Activated naive CD8-positive, alpha-beta T cell treated with anti-CD3 and anti-CD28 coated beads, Interleukin-2, amount 50 U/mL, for 16 hours (primary cell): Measurements from ENCODE around the gene NAT9.

Experiments used
- DNase-seq: peaks from one replicate; pipeline ENCODE4 v3.0.0-alpha.2; 2020; ENCODE audit warnings: low read depth, low spot score

NAT9 gene

DNA sequence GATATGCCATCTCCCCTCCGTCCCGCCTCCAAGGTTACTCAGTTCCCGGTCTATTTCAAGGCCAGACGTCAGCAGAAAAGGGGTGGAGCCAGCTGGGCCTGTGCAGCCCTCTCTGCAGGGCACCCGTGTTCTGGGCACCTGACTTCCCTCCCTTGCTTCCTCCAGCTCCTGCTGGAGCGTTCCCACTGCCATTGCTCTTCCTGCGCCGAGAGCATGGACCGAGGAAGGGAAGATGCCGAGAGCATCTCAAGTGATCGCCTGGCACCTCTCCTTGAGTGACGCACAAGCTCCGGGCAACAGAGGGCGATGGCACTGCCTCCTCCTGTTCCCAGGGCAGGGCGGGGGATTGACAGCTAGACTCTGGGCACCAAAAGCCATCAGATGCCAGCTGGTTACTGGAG, 29.4 kb upstream of the NAT9 start:
- DNase-seq: no peak

DNA sequence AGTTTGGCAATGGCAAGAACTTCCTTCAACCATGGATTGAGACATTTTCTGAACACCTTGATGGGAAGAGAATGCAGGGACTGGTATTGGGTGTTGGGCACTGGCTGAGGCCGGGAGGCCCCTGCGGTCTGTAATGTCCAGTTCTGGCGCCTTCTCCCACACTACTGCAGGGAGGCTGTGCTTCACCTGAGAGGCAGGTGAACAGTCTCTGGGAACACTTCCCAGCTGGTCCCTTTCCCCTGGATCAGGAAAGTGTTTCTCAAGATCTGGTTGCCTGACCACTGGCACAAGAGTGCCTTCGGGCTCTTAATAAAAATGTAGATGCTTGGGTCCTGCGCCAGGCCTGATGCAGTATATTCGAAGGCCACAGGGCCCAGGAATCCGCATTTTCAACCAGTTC, 28.5 kb upstream of the NAT9 start:
- DNase-seq: no peak

DNA sequence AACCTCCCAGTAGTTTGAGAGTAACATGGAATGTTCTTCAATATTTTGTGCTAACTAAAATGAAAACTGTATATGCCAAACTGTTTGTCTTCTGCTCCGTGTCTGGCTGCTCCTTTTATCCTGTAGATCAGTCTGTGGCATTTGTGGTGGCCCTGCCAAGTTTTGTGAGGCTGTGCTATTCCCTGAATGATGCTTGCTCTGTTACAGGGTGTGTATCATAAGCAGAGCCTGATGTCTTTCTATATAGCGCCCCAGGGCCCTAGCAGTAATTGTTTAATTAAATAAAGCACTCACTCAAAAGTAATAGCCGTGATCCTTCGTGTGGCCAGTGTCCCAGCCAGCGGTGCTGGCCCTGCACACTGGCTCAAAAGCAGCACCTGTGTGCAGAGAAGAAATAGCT, 27.8 kb upstream of the NAT9 start:
- no peak for DNase-seq

DNA sequence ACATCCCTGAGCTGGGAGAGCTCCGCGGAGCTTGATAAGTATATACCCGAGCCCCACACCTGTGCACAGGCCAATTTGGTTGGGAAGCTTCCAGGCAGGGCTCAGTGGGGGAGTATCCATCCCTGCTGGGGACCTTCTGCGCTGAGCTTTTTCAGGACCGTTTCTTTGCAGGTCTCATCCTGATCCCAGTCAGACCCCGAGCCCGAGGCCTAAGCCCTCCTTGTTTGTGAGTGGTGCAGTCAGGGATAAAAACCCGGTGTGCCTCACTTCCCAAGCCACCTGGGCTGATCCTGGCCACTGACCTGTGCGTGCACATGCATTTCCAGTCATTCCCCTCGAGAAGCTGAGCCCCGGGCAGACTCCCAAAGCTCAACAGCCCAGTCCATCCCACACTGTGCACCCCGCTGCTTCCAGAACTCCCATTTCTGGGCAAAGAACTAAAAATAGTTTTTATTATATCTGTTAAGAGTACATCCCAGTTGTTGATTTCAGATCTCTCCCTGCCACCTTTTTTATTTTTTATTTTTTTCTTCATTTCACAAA, 27.3 kb upstream of the NAT9 start:
- DNase-seq: no peak

DNA sequence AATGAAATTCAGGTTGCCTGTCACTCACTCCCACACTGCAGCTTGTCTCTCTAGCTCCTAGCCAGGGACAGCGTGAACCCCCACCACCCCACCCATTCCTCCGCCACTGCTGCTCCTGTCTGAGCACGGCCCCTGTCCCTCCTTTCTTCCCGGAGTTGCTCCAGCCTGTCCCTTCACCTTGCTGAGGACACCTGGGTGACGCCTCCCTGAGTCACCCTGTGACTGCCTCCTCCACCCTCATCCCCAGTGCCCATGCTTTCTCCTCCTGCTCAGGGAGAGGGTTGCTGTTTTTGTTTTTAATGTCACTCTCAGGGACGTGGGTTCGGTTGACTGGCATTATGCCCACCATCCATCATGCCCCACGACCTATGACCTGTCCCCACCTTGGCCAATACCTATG, 25.8 kb upstream of the NAT9 start:
- no peak for DNase-seq

DNA sequence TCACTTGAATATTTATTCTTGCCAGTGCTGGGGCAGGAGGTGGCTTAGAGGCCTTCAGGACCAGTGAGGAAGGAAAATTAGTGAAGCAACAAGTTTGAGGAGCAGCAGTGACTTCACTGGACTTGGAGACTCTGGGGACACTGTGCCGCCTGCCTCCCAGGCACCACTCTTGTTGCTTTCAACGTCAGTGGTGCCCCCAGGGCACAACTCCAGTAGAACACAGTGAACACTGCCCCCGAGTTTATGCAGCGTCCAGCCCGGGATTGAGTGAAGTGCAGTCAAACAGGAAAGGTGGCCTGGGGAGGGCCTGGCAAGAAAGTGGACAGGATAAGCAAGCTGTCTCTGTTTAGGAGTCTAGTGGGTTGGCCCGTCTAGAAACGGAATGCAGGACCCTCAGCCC, 24.4 kb upstream of the NAT9 start:
- no peak for DNase-seq

DNA sequence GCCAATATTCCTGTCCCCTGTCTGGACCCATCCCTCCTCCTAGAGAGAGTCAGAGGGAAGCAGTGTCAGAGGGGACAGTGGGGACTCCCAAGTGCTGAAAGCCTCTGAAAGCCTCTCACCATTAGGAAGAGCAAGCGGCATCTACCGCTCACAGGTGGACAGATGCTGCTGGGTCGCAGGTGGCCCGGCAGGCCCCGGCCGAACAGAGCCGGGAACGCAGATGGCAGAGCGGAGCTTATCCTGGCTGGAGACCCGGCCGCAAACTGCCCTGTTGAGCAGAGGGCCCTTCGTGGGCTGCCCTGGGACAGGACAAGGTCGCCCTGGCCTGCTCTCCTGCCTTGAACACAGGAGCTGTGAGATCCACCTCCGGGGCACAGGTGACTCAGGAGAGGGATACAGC, 23.0 kb upstream of the NAT9 start:
- DNase-seq: no peak

DNA sequence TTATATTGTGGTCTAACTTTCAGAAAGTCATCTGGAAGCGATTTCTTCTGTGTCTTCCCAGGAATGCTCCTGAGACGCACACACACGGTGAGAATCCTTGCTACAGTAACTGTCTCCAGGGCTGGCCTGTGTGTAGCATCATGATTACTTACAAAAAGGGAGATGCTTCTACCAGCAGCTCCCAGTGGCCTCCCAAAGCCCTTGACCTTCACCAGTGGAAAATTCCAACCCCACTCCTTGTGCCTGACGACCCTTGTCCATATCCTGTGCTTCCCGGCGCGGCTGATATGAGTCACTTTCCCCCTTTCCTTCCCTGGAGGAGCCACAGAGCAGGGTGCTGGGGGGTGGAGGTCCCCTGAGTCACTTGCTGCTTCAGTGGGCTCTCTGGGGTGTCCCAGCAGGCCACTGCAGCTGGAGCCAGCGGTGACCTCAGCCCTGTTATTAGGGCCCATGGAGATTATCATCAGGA, 22.1 kb upstream of the NAT9 start:
- DNase-seq: no peak

DNA sequence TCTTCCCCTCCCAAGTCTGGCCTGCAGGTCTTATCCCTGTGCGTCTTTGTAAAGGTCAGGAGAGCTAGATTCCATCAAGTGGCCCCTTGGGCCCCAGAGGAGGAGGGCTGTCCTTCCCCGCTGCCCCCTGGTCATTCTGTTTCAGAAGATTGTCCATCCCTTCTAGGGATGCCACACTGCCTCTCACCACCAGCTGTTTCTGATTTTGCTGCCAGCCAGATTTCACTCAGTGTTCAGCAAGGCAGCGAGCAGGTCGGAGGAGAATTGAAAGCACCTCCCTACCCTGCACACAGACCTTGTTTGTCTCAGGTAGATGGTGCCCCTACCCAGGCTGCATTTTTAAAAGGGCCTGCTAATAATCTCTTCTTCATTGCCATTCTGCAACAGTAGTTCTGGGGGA, 21.7 kb upstream of the NAT9 start:
- no peak for DNase-seq

DNA sequence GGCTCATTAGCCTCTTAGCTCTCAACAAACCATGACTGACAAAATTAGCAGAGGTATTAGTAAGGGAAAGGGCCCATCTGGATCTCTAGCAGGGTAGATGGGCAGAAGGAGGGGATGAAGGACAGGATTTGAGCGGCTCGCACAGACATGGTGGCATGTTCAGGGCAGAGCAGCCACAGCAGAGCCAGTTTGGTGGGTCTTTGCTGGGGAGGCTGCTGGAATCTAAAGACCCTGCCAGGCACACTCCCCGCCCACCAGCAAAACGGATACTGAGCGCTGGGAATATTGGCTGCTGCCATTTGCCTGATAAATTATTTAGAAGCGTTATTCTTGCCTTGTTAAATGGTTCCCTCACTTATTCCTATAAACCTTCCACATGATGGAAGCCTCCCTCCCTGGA, 20.7 kb upstream of the NAT9 start:
- DNase-seq: no peak

DNA sequence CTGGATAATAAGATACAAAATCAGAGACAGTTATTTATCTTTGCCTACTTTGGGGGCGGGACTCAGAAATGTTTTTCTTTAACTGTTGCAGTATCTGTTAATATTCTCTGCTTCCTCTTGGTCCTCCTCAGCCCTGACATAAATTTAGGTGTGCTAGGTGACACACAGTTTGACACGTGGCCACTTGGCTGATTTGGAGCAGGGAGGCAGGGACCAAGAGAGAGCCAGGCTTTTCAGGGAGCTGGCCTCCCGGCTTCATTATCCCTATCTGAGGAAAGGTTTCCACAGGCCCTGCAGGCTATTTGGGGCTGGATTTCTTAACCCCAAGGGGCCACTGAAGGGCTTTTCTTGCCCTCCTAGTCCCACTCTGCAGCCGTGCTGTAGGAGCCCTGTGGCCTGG, 20.1 kb upstream of the NAT9 start:
- DNase-seq: no peak

DNA sequence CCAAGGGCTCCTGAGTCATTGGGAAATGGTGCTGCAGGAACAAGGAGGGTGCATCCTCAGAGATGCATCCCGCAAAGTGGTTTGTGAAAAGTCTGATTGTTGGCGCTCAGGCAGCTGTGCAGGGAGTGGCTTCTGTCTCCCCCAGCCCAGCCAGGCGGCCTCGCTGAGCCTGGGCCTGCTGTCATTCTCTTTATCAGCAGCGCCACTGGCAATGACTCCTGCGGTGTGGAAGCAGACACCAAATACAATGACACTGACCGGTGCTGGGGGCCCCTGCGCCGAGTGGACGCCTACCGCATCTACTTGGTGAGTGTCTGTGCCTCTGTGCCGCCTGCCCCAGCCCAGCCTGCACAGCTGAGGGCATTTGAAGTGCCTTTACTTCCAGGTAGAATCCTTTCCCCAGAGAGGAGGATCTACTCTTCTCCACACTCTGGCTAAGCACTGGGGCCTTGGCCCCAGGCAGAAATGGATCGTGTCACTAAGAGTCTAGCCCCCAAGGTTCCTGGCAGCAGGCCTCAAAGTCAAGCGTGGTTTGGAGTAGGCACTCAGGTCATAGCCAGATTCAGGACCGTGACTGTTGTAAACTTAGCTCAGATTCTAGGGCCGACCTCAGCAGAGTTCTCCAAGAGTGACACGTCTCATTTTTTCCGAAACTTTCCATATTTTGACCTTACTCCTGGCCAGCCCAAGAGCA, 19.3 kb upstream of the NAT9 start:
- DNase-seq: no peak

DNA sequence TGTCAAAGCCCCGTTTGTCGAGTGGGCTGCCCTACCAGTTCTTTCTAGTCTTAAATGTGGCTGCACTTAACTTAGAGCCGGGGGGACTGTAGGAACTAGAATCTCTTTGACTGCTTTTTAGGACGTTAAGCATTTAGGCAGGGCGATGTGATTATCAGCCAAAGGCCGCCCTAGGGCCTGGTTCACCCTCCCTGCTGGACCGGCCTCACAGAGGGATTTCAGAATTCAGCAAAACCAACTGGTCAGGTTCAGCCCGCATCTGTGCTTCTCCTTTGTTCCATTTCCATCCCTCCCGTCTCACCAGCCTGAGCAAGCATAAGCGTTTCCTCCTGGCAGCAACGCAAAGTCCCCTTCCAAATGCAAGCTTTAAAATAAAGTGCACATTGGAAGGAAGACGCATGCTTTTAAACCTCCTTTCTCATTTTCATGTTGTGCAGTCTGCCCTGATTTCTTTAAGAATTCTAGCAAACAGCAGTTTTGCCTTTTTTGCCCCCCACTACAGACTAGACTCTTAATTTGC, 16.5 kb upstream of the NAT9 start:
- DNase-seq: no peak

DNA sequence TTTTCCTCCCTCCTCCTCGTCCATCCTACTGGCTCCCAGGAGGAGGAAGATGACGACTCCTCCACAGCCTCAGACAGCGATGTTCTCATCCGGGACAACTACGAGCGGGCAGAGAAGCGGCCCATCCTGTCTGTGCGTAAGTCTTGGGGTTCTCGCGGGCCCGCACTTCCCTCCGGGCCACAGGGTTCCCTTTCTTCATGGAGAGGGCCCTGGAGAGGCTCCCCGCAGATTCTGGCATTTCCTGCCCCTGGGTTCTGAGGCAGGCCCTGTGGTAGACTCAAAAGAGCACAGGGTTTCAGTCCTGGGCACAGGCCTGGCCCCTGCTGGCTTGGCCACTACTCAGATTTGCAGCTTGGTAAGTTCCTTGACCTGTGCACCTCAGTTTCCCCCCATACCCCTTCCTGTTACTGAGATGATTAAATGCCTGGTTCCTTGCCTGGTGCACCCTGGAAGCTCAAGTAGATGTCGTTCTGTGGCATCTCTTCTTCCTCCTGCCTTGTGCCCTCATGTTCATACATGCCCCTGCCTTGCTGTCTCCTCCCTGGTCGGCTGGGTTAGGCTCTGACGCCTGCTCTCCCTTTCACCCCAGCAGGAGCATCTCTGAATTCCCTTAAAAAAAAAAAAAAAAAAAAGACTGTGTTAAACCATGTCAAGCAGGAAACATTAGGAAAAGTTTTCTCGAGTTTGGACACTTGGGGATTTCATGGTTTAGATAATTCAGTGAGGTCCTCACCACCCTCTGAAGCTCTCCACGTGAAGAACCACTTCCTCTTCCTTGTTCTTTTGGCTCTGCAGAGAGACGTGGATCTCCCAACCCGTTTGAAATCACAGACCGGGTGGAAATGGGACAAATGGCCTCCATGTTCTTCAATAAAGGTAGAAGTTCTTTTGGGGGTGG, 14.3 kb upstream of the NAT9 start:
- no peak for DNase-seq

DNA sequence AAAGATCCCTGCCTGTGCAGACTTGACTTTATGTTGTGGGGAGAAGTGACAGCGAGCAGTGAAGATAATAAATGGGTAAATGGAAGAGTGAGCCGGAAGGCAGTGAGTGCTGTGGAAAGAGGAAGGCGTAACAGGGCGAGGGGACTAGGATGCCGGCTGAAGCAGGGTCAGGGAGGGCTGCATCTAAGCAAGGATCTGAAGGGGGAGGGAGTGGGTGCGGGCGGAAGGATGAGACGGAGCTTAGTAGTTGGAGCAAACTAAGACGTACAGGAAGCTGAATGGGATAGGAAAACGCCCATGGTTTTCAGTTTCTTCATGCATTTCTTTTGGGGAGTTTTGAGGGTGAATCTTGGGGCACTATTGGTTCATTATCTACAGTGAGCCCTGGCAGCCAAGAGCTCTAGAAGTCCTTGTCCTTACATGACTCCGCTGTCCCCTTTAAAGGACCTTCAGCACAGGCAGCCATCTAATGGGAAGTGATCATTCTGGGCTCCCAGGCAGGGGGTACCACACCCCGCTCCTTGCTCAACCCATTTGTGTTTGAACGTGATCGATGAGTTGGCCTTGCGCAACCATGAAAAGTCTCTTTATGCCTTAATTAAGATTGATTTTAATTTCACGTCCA, 10.4 kb upstream of the NAT9 start:
- DNase-seq: no peak

DNA sequence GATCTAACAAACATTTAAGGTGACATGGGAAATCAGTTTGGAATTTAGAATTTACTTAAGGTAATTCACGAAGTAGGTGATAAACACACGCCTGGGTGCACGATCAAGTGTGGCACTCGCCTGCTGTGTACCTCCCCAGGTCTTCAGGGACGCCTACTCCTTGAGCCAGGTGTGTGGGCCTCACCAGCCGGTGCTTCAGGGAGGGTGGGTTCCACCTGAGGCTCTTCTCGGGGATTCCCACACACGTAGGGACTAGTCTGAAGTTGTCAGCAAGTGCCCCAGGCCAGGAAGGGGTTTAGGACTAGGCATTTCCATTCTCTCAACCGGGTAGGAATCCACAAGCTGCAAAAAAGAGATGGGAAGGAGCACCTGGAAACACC, 9.8 kb upstream of the NAT9 start:
- no peak for DNase-seq

DNA sequence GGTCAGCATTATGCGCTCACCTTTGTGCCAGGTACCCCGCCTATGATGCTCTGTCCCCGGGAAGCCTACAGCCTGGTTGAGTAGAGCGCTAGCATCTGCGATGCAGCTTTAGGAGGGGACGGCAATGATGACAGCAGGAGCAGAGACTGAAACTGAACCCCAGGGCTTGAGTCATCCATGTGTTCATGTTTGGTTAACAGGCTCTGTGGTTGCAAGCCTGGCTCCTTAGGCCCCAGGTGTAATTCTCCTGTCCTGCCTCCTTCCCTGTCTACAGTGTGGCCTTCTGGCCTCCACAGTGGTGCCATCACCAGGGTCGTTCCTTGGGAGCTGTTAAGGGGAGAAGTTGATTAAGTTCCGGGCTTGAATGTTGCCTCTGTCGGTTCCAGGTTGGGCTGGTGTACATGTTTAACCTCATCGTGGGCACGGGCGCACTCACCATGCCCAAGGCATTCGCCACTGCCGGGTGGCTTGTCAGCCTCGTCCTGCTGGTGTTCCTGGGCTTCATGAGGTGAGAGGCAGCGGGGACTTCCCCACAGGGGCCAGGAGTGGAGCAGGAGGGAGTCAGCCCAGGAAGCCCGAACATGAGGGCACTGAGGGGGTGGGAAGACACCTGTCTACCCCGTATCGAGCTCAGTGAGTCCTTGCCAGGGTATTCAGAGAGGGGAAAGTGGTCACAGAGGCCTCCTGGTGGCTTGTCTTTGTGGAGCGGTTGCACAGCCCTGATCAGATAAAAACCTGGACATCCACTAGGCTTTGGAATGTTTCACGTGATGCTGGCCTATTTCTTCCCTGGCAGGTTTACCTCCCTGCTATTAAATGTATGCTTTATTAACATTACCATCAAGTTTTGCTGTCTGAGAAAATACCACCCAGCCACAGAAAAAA, 9.2 kb upstream of the NAT9 start:
- no peak for DNase-seq

DNA sequence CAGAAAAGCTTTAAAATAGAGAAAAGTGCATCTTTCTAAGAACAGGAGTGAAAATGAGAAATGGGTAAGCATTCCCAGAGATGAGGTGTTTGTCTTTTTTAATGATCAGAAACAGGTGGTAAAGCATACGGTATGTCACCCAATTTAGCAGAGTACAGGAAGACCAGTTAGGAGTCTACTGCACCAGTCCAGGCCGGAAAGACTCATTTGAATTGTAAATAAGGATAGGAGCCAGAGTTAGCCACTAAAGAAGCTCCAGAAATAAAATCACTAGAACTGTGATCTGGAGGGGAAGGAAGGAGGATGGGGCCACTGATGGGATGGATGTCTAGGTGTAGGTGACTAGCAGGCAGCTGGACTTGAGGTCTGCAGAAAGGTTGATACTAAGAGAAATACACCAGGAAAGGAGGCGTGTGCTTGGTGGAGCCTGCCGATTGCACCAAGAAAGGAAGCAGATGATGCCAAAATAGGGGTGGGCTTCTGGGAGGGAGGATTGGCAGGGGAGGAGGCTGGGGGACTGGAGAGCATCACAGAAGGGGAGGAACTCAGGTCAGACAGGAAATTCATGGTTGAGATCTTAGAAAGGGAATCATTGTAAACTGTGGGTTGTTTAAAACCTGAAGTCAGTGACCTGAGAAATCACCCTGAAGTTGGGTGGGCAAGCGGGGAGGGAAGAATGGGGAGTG, 8.1 kb upstream of the NAT9 start:
- no peak for DNase-seq

DNA sequence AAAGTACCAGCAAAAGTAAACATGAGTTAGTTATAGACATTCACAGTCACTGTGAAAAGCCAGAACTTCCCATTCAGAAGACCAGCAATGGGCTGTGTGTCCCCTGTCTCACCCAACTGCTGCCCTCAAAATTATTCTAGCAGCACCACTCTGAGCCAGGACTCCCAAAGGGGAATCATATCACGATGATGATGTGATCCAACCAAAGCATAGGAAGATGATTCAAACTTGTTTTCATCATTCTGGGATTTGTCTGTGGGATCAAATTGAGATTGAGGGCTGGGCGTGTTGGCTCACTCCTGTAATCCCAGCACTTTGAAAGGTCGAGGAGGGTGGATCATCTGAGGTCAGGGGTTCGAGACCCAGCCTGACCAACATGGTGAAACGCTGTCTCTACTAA, 6.4 kb upstream of the NAT9 start:
- no peak for DNase-seq

DNA sequence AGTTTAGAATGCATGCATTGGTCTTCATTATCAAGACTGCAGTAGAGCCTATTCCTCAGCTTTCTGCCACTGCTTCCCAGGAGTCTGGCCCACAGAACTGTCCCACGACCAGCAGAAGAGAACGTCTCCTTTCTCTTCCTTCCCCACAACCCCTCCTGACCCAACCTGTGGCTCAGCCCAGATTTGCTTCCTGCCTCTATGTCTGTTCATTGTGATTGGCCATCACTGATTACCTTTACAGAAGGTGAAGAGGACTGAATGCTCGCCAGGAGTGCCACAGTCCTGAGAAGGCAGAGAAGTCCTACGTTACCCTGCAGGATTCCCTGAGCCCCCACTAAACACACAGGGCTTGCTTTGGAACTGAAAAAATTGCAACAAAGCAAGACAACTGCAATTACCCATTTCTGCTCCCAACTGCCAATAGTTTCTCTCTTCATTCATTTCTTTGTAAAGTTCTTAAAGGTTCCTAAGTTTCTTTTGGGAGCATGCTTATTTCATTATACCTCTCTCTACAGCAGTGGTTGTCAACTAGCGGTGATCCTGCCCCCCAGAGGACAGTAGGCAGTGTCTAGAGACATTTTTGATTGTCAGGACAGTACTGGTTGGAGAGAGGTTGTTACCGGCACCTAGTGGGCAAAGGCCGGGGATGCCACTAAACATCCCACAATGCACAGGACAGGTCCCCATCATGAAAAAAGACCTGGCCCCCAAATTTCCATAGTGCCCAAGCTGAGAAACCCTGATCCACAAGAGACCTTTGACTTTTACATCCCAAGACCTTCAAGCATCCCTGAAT, 4.5 kb upstream of the NAT9 start:
- no peak for DNase-seq
